Naive B cell (primary cell): ENCODE data around the gene OLFML2B. TPM values are rescaled to one million over a fixed set of nuclear protein-coding genes. Genes with fewer than 3 reads are reported as not detected.
"Not testable (repeated sequence)": the region's sequence is repeated elsewhere in the genome, so short reads cannot be mapped to it uniquely, and the experiment has no call there.

Source experiments
- ATAC-seq, 2 donors: fragments of 150-1000 bp; cut with Tn5 transposase; 2 replicates each; pipeline ENCODE4 v1.10.0; 2021; ENCODE audit warnings: low read depth in 2 of 2, mild to moderate bottlenecking in 2 of 2, moderate library complexity in 2 of 2
- DNase-seq: peaks from one replicate; pipeline ENCODE4 v3.0.0; 2022
- H3K27ac Mint-ChIP-seq, 6 donors: one replicate each; pipeline ENCODE4 v1.8.0; 2020 to 2022; ENCODE audit warnings: mild to moderate bottlenecking in 6 of 6, mixed read lengths in 6 of 6, moderate library complexity in 5 of 6, inconsistent platforms in 2 of 6
- H3K27me3 Mint-ChIP-seq, 3 donors: one replicate each; pipeline ENCODE4 v1.8.0; 2021 to 2022; ENCODE audit warnings: mixed read lengths in 3 of 3, mild to moderate bottlenecking in 1 of 3
- H3K36me3 Mint-ChIP-seq, 2 donors: one replicate each; pipeline ENCODE4 v1.8.0; 2020 to 2022; ENCODE audit warnings: mixed read lengths in 2 of 2, inconsistent platforms in 1 of 2, mild to moderate bottlenecking in 1 of 2
- H3K4me1 Mint-ChIP-seq, 3 donors: one replicate each; pipeline ENCODE4 v1.8.0; 2020 to 2022; ENCODE audit warnings: mixed read lengths in 3 of 3, inconsistent platforms in 1 of 3, mild to moderate bottlenecking in 1 of 3, moderate library complexity in 1 of 3
- H3K4me3 Mint-ChIP-seq, 8 donors: one replicate each; pipeline ENCODE4 v1.8.0; 2020 to 2022; ENCODE audit warnings: mild to moderate bottlenecking in 8 of 8, mixed read lengths in 8 of 8, moderate library complexity in 8 of 8, inconsistent platforms in 2 of 8
- H3K9me3 Mint-ChIP-seq, 7 donors: one replicate each; pipeline ENCODE4 v1.8.0; 2020 to 2022; ENCODE audit warnings: mixed read lengths in 7 of 7, mild to moderate bottlenecking in 5 of 7, inconsistent platforms in 2 of 7, moderate library complexity in 1 of 7
- polyA plus RNA-seq, 6 donors: library from polyadenylated mRNA; unstranded; fragments of 300-500 nt; fragmentation: Illumina TruSeq; gene quantifications; one replicate each; pipeline ENCODE4 v1.2.3, GENCODE V29; 2021; ENCODE audit warnings: low read depth in 6 of 6

The OLFML2B gene
- polyA plus RNA-seq: not detected

GRCh38 chr1:162023547-162024501 lies at the start of gene OLFML2B:
Gene OLFML2B, minus strand, starts transcription at chr1:162023869. Its CDS starts 439 bp downstream, at chr1:162023430.
- ATAC-seq: peak; percentile 30 to 48

GRCh38 chr1:162072740-162073139 lies 49.1 kb upstream of the OLFML2B start:
- no peak overlapping the region for H3K4me3 Mint-ChIP-seq
- peaks cover 52 to 71% (median 70%) of the 10 kb centered on the region in 3 donors for H3K27me3 Mint-ChIP-seq
- no peaks in the 10 kb centered on the region for H3K36me3 Mint-ChIP-seq
- no peak for DNase-seq
- H3K27ac Mint-ChIP-seq: no peak overlapping the region
- no peak for ATAC-seq
- H3K4me1 Mint-ChIP-seq: peaks cover 6 to 13% (median 12%) of the 10 kb centered on the region in 3 donors
- H3K9me3 Mint-ChIP-seq: peaks cover 0 to 4% (median 0%) of the 10 kb centered on the region in 7 donors

More at GRCh38 chr1:162023547-162024501, at the start of gene OLFML2B:
- DNase-seq: no peak
- peaks cover 0 to 9% (median 4%) of the 10 kb centered on the region in 7 donors for H3K9me3 Mint-ChIP-seq
- peaks cover 43 to 79% (median 68%) of the 10 kb centered on the region in 3 donors for H3K27me3 Mint-ChIP-seq
- peaks cover 11 to 17% (median 16%) of the 10 kb centered on the region in 3 donors for H3K4me1 Mint-ChIP-seq
- peak within 1 kb of the TSS; percentile 65 to 92 (median 86) for H3K4me3 Mint-ChIP-seq
- H3K36me3 Mint-ChIP-seq: no peaks in the 10 kb centered on the region
- H3K27ac Mint-ChIP-seq: peak within 1 kb of the TSS in 1 of 6 donors; percentile 35

- no peaks in the 10 kb centered on the region for H3K36me3 Mint-ChIP-seq
- H3K27me3 Mint-ChIP-seq: peaks cover 50 to 66% (median 65%) of the 10 kb centered on the region in 3 donors
- peak overlapping the region in 6 of 8 donors; percentile 78 to 93 (median 86) for H3K4me3 Mint-ChIP-seq
- DNase-seq: no peak
- no peak for ATAC-seq
- H3K27ac Mint-ChIP-seq: no peak overlapping the region
- peaks cover 6 to 13% (median 12%) of the 10 kb centered on the region in 3 donors for H3K4me1 Mint-ChIP-seq
- H3K9me3 Mint-ChIP-seq: peaks cover 0 to 2% (median 0%) of the 10 kb centered on the region in 7 donors
These were observed 47.2 kb upstream of the OLFML2B start for GRCh38 chr1:162070825-162071224.

- Mint-ChIP-seq H3K27me3 (peaks cover 53 to 67% (median 65%) of the 10 kb centered on the region in 3 donors), H3K4me3 (peak overlapping the region; percentile 78 to 93 (median 86)), H3K27ac (peak overlapping the region in 2 of 6 donors; percentile 29 to 91), H3K36me3 (no peaks in the 10 kb centered on the region), H3K4me1 (peaks cover 6 to 13% (median 12%) of the 10 kb centered on the region in 3 donors), H3K9me3 (peaks cover 0 to 2% (median 0%) of the 10 kb centered on the region in 7 donors)
- DNase-seq (peak; percentile 0), ATAC-seq (peak in 1 of 2 donors; percentile 10)
These were observed 46.6 kb upstream of the OLFML2B start for GRCh38 chr1:162070094-162070748.

- Mint-ChIP-seq H3K4me1 (peaks cover 6 to 13% (median 12%) of the 10 kb centered on the region in 3 donors), H3K4me3 (peak within 1 kb of the TSS; percentile 78 to 93 (median 86)), H3K27ac (peak within 1 kb of the TSS in 3 of 6 donors; percentile 29 to 91 (median 37)), H3K9me3 (peaks cover 0 to 2% (median 0%) of the 10 kb centered on the region in 7 donors), H3K36me3 (no peaks in the 10 kb centered on the region), H3K27me3 (peaks cover 54 to 70% (median 65%) of the 10 kb centered on the region in 3 donors)
- peak; percentile 54 for DNase-seq
- ATAC-seq: peak; percentile 95 to 96
These were observed 45.8 kb upstream of the OLFML2B start, which contains the start of gene NOS1AP for GRCh38 chr1:162069334-162070093. Gene NOS1AP, plus strand, starts transcription at chr1:162069691. Its CDS starts 487 bp downstream, at chr1:162070178.

GRCh38 chr1:162068301-162068700 lies 44.6 kb upstream of the OLFML2B start:
- Mint-ChIP-seq H3K4me3 (peak overlapping the region in 4 of 8 donors; percentile 28 to 76 (median 58)), H3K4me1 (peaks cover 6 to 13% (median 12%) of the 10 kb centered on the region in 3 donors), H3K27me3 (peaks cover 50 to 68% (median 64%) of the 10 kb centered on the region in 3 donors), H3K36me3 (no peaks in the 10 kb centered on the region), H3K9me3 (peaks cover 0 to 2% (median 0%) of the 10 kb centered on the region in 7 donors), H3K27ac (no peak overlapping the region)
- no peak for ATAC-seq
- DNase-seq: no peak

- Mint-ChIP-seq H3K27ac (no peak overlapping the region), H3K4me1 (peaks cover 6 to 13% (median 12%) of the 10 kb centered on the region in 3 donors), H3K4me3 (peak overlapping the region in 1 of 8 donors; percentile 48), H3K36me3 (no peaks in the 10 kb centered on the region), H3K9me3 (peaks cover 0 to 2% (median 0%) of the 10 kb centered on the region in 7 donors), H3K27me3 (peaks cover 57 to 72% (median 68%) of the 10 kb centered on the region in 3 donors)
- DNase-seq: no peak
- no peak for ATAC-seq
These were observed 43.8 kb upstream of the OLFML2B start for GRCh38 chr1:162067466-162067865.

GRCh38 chr1:162066836-162067235 lies 43.2 kb upstream of the OLFML2B start:
- not testable (repeated sequence) for H3K9me3 Mint-ChIP-seq, DNase-seq, H3K36me3 Mint-ChIP-seq, ATAC-seq, H3K27ac Mint-ChIP-seq
- H3K27me3 Mint-ChIP-seq: peaks cover 57 to 72% (median 68%) of the 10 kb centered on the region in 3 donors
- peaks cover 6 to 13% (median 12%) of the 10 kb centered on the region in 3 donors for H3K4me1 Mint-ChIP-seq
- peak overlapping the region in 1 of 8 donors; percentile 61 for H3K4me3 Mint-ChIP-seq

GRCh38 chr1:162065016-162065415 lies 41.3 kb upstream of the OLFML2B start:
- ATAC-seq (no peak), DNase-seq (no peak)
- Mint-ChIP-seq H3K27ac (no peak overlapping the region), H3K9me3 (peaks cover 0 to 2% (median 0%) of the 10 kb centered on the region in 7 donors), H3K4me1 (peaks cover 2 to 8% (median 5%) of the 10 kb centered on the region in 3 donors), H3K27me3 (peaks cover 47 to 67% (median 65%) of the 10 kb centered on the region in 3 donors), H3K4me3 (no peak overlapping the region), H3K36me3 (no peaks in the 10 kb centered on the region)

GRCh38 chr1:162062542-162063015 lies 38.9 kb upstream of the OLFML2B start:
- DNase-seq: no peak
- no peaks in the 10 kb centered on the region for H3K9me3 Mint-ChIP-seq
- no peak overlapping the region for H3K27ac Mint-ChIP-seq
- no peaks in the 10 kb centered on the region for H3K36me3 Mint-ChIP-seq
- no peaks in the 10 kb centered on the region for H3K4me1 Mint-ChIP-seq
- peaks cover 40 to 55% (median 50%) of the 10 kb centered on the region in 3 donors for H3K27me3 Mint-ChIP-seq
- ATAC-seq: no peak
- H3K4me3 Mint-ChIP-seq: no peak overlapping the region

- Mint-ChIP-seq H3K36me3 (no peaks in the 10 kb centered on the region), H3K27ac (no peak overlapping the region), H3K9me3 (no peaks in the 10 kb centered on the region), H3K4me1 (no peaks in the 10 kb centered on the region), H3K4me3 (no peak overlapping the region), H3K27me3 (peaks cover 37 to 47% (median 46%) of the 10 kb centered on the region in 3 donors)
- ATAC-seq (no peak), DNase-seq (no peak)
These were observed 36.6 kb upstream of the OLFML2B start for GRCh38 chr1:162060314-162060713.

- H3K4me3 Mint-ChIP-seq: no peak overlapping the region
- H3K36me3 Mint-ChIP-seq: no peaks in the 10 kb centered on the region
- H3K4me1 Mint-ChIP-seq: no peaks in the 10 kb centered on the region
- DNase-seq (no peak), ATAC-seq (no peak)
- H3K27me3 Mint-ChIP-seq: peaks cover 37 to 41% (median 40%) of the 10 kb centered on the region in 3 donors
- H3K9me3 Mint-ChIP-seq: no peaks in the 10 kb centered on the region
- H3K27ac Mint-ChIP-seq: no peak overlapping the region
These were observed 36.1 kb upstream of the OLFML2B start for GRCh38 chr1:162059721-162060120.
